CD4-positive, alpha-beta T cell treated with Interleukin-1 beta for 1 hour (primary cell): ENCODE results near the gene SMCO2.

ENCODE experiments used
- DNase-seq, 2 donors: peaks; one replicate each; pipeline ENCODE4 v3.0.0-alpha.2; 2020 to 2022

SMCO2 gene

GRCh38 chr12:27502021-27502435, 55.5 kb downstream of the SMCO2 start:
- no peak for DNase-seq

GRCh38 chr12:27504507-27504906, 58.0 kb downstream of the SMCO2 start:
- DNase-seq: no peak

GRCh38 chr12:27505109-27505508, 58.6 kb downstream of the SMCO2 start:
- no peak for DNase-seq

- no peak for DNase-seq
Observed at GRCh38 chr12:27505761-27506160, 59.2 kb downstream of the SMCO2 start.

GRCh38 chr12:27506645-27507189, 60.2 kb downstream of the SMCO2 start:
- DNase-seq: no peak

GRCh38 chr12:27508736-27509431, 62.3 kb downstream of the SMCO2 start:
- no peak for DNase-seq

- no peak for DNase-seq
Observed at GRCh38 chr12:27511031-27511722, 64.6 kb downstream of the SMCO2 start.

- no peak for DNase-seq
Observed at GRCh38 chr12:27511723-27512045, 65.1 kb downstream of the SMCO2 start.

- DNase-seq: no peak
Observed at GRCh38 chr12:27513155-27513824, 66.8 kb downstream of the SMCO2 start.

GRCh38 chr12:27515671-27516070, 69.1 kb downstream of the SMCO2 start:
- DNase-seq: no peak

GRCh38 chr12:27516625-27517024, 70.1 kb downstream of the SMCO2 start:
- DNase-seq: no peak

- no peak for DNase-seq
Observed at GRCh38 chr12:27517546-27517945, 71.0 kb downstream of the SMCO2 start.

- DNase-seq: no peak
Observed at GRCh38 chr12:27517961-27518665, 71.6 kb downstream of the SMCO2 start.

GRCh38 chr12:27521066-27521465, 74.5 kb downstream of the SMCO2 start:
- no peak for DNase-seq

GRCh38 chr12:27521981-27522380, 75.4 kb downstream of the SMCO2 start:
- no peak for DNase-seq

GRCh38 chr12:27523305-27523641, 76.7 kb downstream of the SMCO2 start:
- no peak for DNase-seq

- peak; percentile 95 to 98 for DNase-seq
Observed at GRCh38 chr12:27523642-27524493, 77.3 kb downstream of the SMCO2 start, which contains the start of gene PPFIBP1. TSS of gene PPFIBP1 (plus strand) at chr12:27524206. CDS start at chr12:27633397, 109,191 bp downstream.

- DNase-seq: no peak
Observed at GRCh38 chr12:27524494-27524835, 77.9 kb downstream of the SMCO2 start.

- no peak for DNase-seq
Observed at GRCh38 chr12:27524839-27525753, 78.6 kb downstream of the SMCO2 start.

- no peak for DNase-seq
Observed at GRCh38 chr12:27527512-27527911, 81.0 kb downstream of the SMCO2 start.

GRCh38 chr12:27528788-27529187, 82.3 kb downstream of the SMCO2 start:
- no peak for DNase-seq
